Testis (tissue), 2 donors: ENCODE data around the gene GRIP1.

Experiments
- CTCF ChIP-seq, 3 experiments: fragments of 450-650 bp in 2 of 3; fragments of 200-600 bp in 1 of 3; sonication (generic) in 1 of 3; IDR thresholded peaks; one replicate each; pipeline ENCODE4 v1.5.1; 2016 to 2019; ENCODE audit warnings: antibody characterized with exemption in 3 of 3, mild to moderate bottlenecking in 2 of 3, moderate library complexity in 1 of 3
- POLR2A ChIP-seq: fragments of 450-650 bp; IDR thresholded peaks from one replicate; pipeline ENCODE4 v1.6.1; 2017; ENCODE audit warnings: antibody characterized with exemption, mild to moderate bottlenecking, moderate library complexity

GRCh38 chr12:66612090-66612775 lies 66.6 kb downstream of the GRIP1 start:
- TF ChIP-seq CTCF (IDR thresholded peaks at IDR 0.05) (no peak), POLR2A (no peak)
